A549 (cell line): ENCODE data around the gene WSB2. TPM values are rescaled to one million over a fixed set of nuclear protein-coding genes. Genes with fewer than 3 reads are reported as not detected.

ENCODE experiments used
- ATAC-seq, 2 experiments: fragments of 200-7000 bp in 1 of 2; fragments of >200 bp in 1 of 2; cut with Nextera tagmentation in 1 of 2; cut with Tn5 transposase in 1 of 2; 3 replicates each; pipeline versions ENCODE4 v1.8.0 to v1.9.1; 2018 to 2020; ENCODE audit warnings: mild to moderate bottlenecking in 1 of 2, moderate library complexity in 1 of 2
- CTCF ChIA-PET: fragments of 300-600 bp; sonication (Branson Sonifier 250); formaldehyde crosslinking; extraction: SDS; loops from one replicate; lab custom pipeline; 2021; ENCODE audit warnings: antibody characterized with exemption, inconsistent platforms; lab: Yijun Ruan, JAX
- POLR2A ChIA-PET: fragments of 350-600 bp; formaldehyde crosslinking; extraction: SDS; loops from one replicate; lab custom pipeline; 2021; ENCODE audit warnings: antibody characterized with exemption, inconsistent platforms; lab: Yijun Ruan, JAX
- DNase-seq, 2 experiments: peaks; one replicate each; pipeline versions ENCODE4 v3.0.0 to v3.0.0-alpha.2; 2011 to 2016; ENCODE audit warnings: low read depth in 1 of 2, low spot score in 1 of 2
- FAIRE-seq: peaks from 2 replicates; lab custom pipeline; 2011; peaks lifted over from hg19 to GRCh38; lab: Jason Lieb, UNC
- H3K27ac ChIP-seq, 2 experiments: fragments of >200 bp; sonication (Bioruptor Twin); formaldehyde crosslinking; 3 replicates each; pipeline ENCODE4 v1.5.1; 2016 to 2017
- H3K4me1 ChIP-seq: fragments of >200 bp; sonication (Bioruptor Twin); formaldehyde crosslinking; 3 replicates; pipeline ENCODE4 v1.6.1; 2016
- H3K4me2 ChIP-seq: fragments of >200 bp; sonication (Bioruptor Twin); formaldehyde crosslinking; 3 replicates; pipeline ENCODE4 v1.6.1; 2016
- H3K4me3 ChIP-seq: fragments of >200 bp; sonication (Bioruptor Twin); formaldehyde crosslinking; 3 replicates; pipeline ENCODE4 v1.5.1; 2016
- H3K9me3 ChIP-seq: fragments of >200 bp; sonication (Bioruptor Twin); formaldehyde crosslinking; 3 replicates; pipeline ENCODE4 v1.6.1; 2016
- ATOH8 ChIP-seq: fragments of 250-450 bp; sonication (Bioruptor Pico); IDR thresholded peaks from 2 replicates; pipeline ENCODE4 v1.5.0; 2020; ENCODE audit warnings: low read depth, mild to moderate bottlenecking, moderate library complexity
- BCL3 ChIP-seq: fragments of >200 bp; sonication (Bioruptor Twin); formaldehyde crosslinking; IDR thresholded peaks from 3 replicates; pipeline ENCODE4 v1.6.1; 2016
- CHD4 ChIP-seq: fragments of 200-600 bp; sonication (generic); IDR thresholded peaks from 2 replicates; pipeline ENCODE4 v1.6.1; 2016; ENCODE audit warnings: antibody characterized with exemption, mild to moderate bottlenecking, borderline replicate concordance
- E2F6 ChIP-seq: IDR thresholded peaks from 2 replicates; pipeline ENCODE4 v1.6.1; 2012; ENCODE audit warnings: low read depth, borderline replicate concordance
- ESRRA ChIP-seq: fragments of 150-350 bp; IDR thresholded peaks from 2 replicates; pipeline ENCODE4 v1.6.1; 2014; ENCODE audit warnings: mild to moderate bottlenecking, low read length, borderline replicate concordance
- GATA3 ChIP-seq: IDR thresholded peaks from 2 replicates; pipeline ENCODE4 v1.6.1; 2012; ENCODE audit warnings: borderline replicate concordance
- HMGXB4 ChIP-seq: fragments of 250-450 bp; sonication (Bioruptor Pico); IDR thresholded peaks from 2 replicates; pipeline ENCODE4 v1.5.0; 2021; ENCODE audit warnings: mild to moderate bottlenecking, moderate library complexity, borderline replicate concordance
- KDM1A ChIP-seq: fragments of 200-600 bp; sonication (generic); IDR thresholded peaks from 2 replicates; pipeline ENCODE4 v1.6.1; 2016; ENCODE audit warnings: low read depth, mild to moderate bottlenecking
- KDM5A ChIP-seq: fragments of 200-600 bp; sonication (generic); IDR thresholded peaks from 2 replicates; pipeline ENCODE4 v1.6.1; 2016; ENCODE audit warnings: antibody characterized with exemption, mild to moderate bottlenecking
- MAFK ChIP-seq: fragments of 450-650 bp; IDR thresholded peaks from 2 replicates; pipeline ENCODE4 v1.6.1; 2014; ENCODE audit not compliant: partially characterized antibody
- RNF2 ChIP-seq: fragments of 200-600 bp; sonication (generic); IDR thresholded peaks from 2 replicates; pipeline ENCODE4 v1.6.1; 2016; ENCODE audit warnings: low read depth, mild to moderate bottlenecking, antibody characterized with exemption, moderate library complexity, borderline replicate concordance
- SREBF2 ChIP-seq: fragments of 450-650 bp; IDR thresholded peaks from 2 replicates; pipeline ENCODE4 v1.6.1; 2014; ENCODE audit warnings: mild to moderate bottlenecking, moderate library complexity
- TP53 ChIP-seq: fragments of 250-450 bp; sonication (Bioruptor Pico); IDR thresholded peaks from 2 replicates; pipeline ENCODE4 v1.5.0; 2021; ENCODE audit warnings: mild to moderate bottlenecking, moderate library complexity
- ZSCAN20 ChIP-seq: fragments of 250-450 bp; sonication (Bioruptor Pico); IDR thresholded peaks from 2 replicates; pipeline ENCODE4 v1.8.0; 2022; ENCODE audit warnings: mild to moderate bottlenecking, moderate library complexity
- WGBS: methylation state at CpG from one replicate; pipeline ENCODE4 v1.1.6; 2017; ENCODE audit errors: missing lambda C conversion rate; 5-methylcytosine and 5-hydroxymethylcytosine counted together
- polyA plus RNA-seq, 4 experiments: library from polyadenylated mRNA; depleted of rRNA in 3 of 4; stranded (reverse); fragments of >200 nt; fragmentation: RNase III in 1 of 4; extraction: RNeasy Plus Mini Kit Qiagen cat#74134 plus additional on column Dnase treatment in 1 of 4; gene quantifications; 2 replicates in 3 of 4; 3 replicates in 1 of 4; pipeline ENCODE4 v1.2.3, GENCODE V29; 2011 to 2017

The WSB2 gene
- polyA plus RNA-seq, 2 of the 4 experiments (the other 2 are of a cell fraction): 40.5 to 93.5 TPM

GRCh38 chr12:118052324-118053070 is 8.5 kb downstream of the WSB2 start (continued):
- no peak for TF ChIP-seq TP53 (CRISPR knock-in tag)
- TF ChIP-seq ATOH8 (CRISPR knock-in tag): no peak
- no peak for TF ChIP-seq RNF2
- peak; percentile 89 for TF ChIP-seq GATA3
- peak; percentile 42; the same call in 1 of the 2 replicates for TF ChIP-seq E2F6

- DNase-seq: no peak
- peaks cover 51% of the 10 kb centered on the region for H3K4me1 ChIP-seq
- H3K4me2 ChIP-seq: peak overlapping the region; percentile 80
- H3K4me3 ChIP-seq: no peak overlapping the region
- CTCF ChIA-PET: interaction anchor here (0.6 to 1.5 kb wide), 8 partner anchors 9 to 176 kb away, joined by 3 to 6 read pairs (median 4); partner anchors contain the start of gene VSIG10
- no peaks in the 10 kb centered on the region for H3K9me3 ChIP-seq
- ATAC-seq: no peak
- H3K27ac ChIP-seq: peak overlapping the region; percentile 86 to 89
- 79% methylated on average over 12 of the region's 12 CpGs for WGBS
- POLR2A ChIA-PET: no interaction called here
- no peak for FAIRE-seq
- TF ChIP-seq MAFK (no peak), CHD4 (0 out of 2 replicates have a peak, but pooled peaks have one; percentile 49)
These were observed 9.7 kb downstream of the WSB2 start for GRCh38 chr12:118050972-118051910.

- WGBS: 94% methylated on average over 4 of the region's 4 CpGs
- Histone ChIP-seq H3K4me2 (no peak overlapping the region), H3K9me3 (no peaks in the 10 kb centered on the region), H3K4me3 (no peak overlapping the region), H3K4me1 (peaks cover 6% of the 10 kb centered on the region)
- DNase-seq: no peak
- TF ChIP-seq KDM1A (no peak), ESRRA (no peak), RNF2 (no peak), KDM5A (no peak), HMGXB4 (CRISPR knock-in tag) (no peak), BCL3 (no peak), ZSCAN20 (no peak), SREBF2 (no peak)
- TF ChIP-seq, all 56 proteins: peak for 0
- no peak for FAIRE-seq
- H3K27ac ChIP-seq: no peak overlapping the region
- CTCF ChIA-PET: interaction anchor here (1.1 to 1.2 kb wide), 2 partner anchors 13 to 171 kb away, joined by 6 read pairs; no protein-coding TSS in a partner anchor
- ATAC-seq: no peak
- POLR2A ChIA-PET: no interaction called here
These were observed 14.5 kb downstream of the WSB2 start for GRCh38 chr12:118046430-118046829.
